ENCODE data around the gene SLC35E1. TPM values are rescaled to one million over a fixed set of nuclear protein-coding genes. Genes with fewer than 3 reads are reported as not detected.

Gene SLC35E1
- polyA plus RNA-seq, 3 donors: 39.6 to 45.2 (median 42.9) TPM

DNA sequence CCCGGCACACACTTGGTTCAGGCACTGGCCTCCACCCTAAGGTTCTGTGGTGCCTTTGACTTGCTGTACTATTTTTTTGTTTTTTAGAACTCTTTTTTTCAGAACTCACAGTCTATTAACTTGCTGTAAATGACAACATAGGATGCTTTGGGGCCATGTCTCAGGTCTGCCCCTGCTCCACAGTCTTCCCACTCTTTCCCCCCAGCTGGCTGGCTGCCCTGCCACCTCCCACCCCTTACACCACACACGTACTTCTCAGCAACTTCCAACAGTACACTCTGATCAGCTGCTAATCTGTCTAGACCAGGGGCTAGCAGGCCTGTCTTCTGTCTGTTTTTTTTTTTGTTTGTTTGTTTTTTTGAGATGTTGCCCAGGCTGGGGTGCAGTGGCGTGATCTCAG is 67.9 kb downstream of the SLC35E1 start:
- no peak for DNase-seq

Other genes with a start within 250 kb of the SLC35E1 start
- 10 to 100 TPM; 18.5 to 39.4 (median 24.7) TPM for gene KLF2, start 247.6 kb downstream of the SLC35E1 start, polyA plus RNA-seq (ENCODE audit: insufficient read length in 3 of 3)
- gene EPS15L1, start 100.4 kb downstream of the SLC35E1 start, polyA plus RNA-seq (ENCODE audit: insufficient read length in 3 of 3): 10 to 100 TPM; 31.6 to 35.6 (median 33.7) TPM
- not detected for gene CALR3, start 76.2 kb downstream of the SLC35E1 start, polyA plus RNA-seq (ENCODE audit: insufficient read length in 3 of 3)
- gene C19orf44, start 76.0 kb downstream of the SLC35E1 start, polyA plus RNA-seq (ENCODE audit: insufficient read length in 3 of 3): 10 to 100 TPM; 15.2 to 17.8 (median 17.7) TPM
- 10 to 100 TPM; 52.0 to 57.0 (median 52.7) TPM for gene CHERP, start 30.0 kb downstream of the SLC35E1 start, polyA plus RNA-seq (ENCODE audit: insufficient read length in 3 of 3)
- 1 to 10 TPM; 6.7 to 7.6 (median 7.1) TPM for gene MED26, start 55.8 kb upstream of the SLC35E1 start, polyA plus RNA-seq (ENCODE audit: insufficient read length in 3 of 3)
- 100 to 1,000 TPM in 1 of 3 donors, 10 to 100 TPM in 2; 95.2 to 107 (median 98.6) TPM for gene SMIM7, start 87.7 kb upstream of the SLC35E1 start, polyA plus RNA-seq (ENCODE audit: insufficient read length in 3 of 3)
- gene TMEM38A, start 88.7 kb upstream of the SLC35E1 start, polyA plus RNA-seq (ENCODE audit: insufficient read length in 3 of 3): 10 to 100 TPM in 2 of 3 donors, 1 to 10 TPM in 1; 7.7 to 10.6 (median 10.0) TPM
- under 1 TPM; 0.04 to 0.09 (median 0.07) TPM for gene NWD1, start 147.4 kb upstream of the SLC35E1 start, polyA plus RNA-seq (ENCODE audit: insufficient read length in 3 of 3)

Data from renal pelvis (tissue), 4 donors.